Calu3 (cell line): ENCODE results near the gene MAP7D3. TPM values are rescaled to one million over a fixed set of nuclear protein-coding genes. Genes with fewer than 3 reads are reported as not detected.

ENCODE experiments used
- BruUV-seq: library from RNA; stranded (reverse); fragments of 400-500 nt; replicated peaks from 2 replicates; lab custom pipeline; 2021; lab: Mats Ljungman, UMichigan
- CTCF ChIA-PET: fragments of 300-600 bp; sonication (Branson Sonifier 250); formaldehyde crosslinking; loops from one replicate; lab custom pipeline; 2022; ENCODE audit warnings: antibody characterized with exemption; lab: Charles Lee
- DNase-seq: peaks from one replicate; pipeline ENCODE4 v3.0.0; 2022
- H3K27ac Mint-ChIP-seq: one replicate; pipeline ENCODE4 v1.8.0; 2022; ENCODE audit warnings: mixed read lengths; ENCODE audit not compliant: unreplicated experiment
- H3K27me3 Mint-ChIP-seq: one replicate; pipeline ENCODE4 v1.8.0; 2022; ENCODE audit warnings: mixed read lengths; ENCODE audit not compliant: unreplicated experiment
- H3K36me3 Mint-ChIP-seq: one replicate; pipeline ENCODE4 v1.8.0; 2022; ENCODE audit warnings: mild to moderate bottlenecking, moderate library complexity, mixed read lengths; ENCODE audit not compliant: insufficient read depth, unreplicated experiment
- H3K4me1 Mint-ChIP-seq: one replicate; pipeline ENCODE4 v1.8.0; 2022; ENCODE audit warnings: mild to moderate bottlenecking, low read depth, mixed read lengths; ENCODE audit not compliant: unreplicated experiment
- H3K4me3 Mint-ChIP-seq: one replicate; pipeline ENCODE4 v1.8.0; 2022; ENCODE audit warnings: mild to moderate bottlenecking, low read depth, moderate library complexity, mixed read lengths; ENCODE audit not compliant: unreplicated experiment
- H3K9me3 Mint-ChIP-seq: one replicate; pipeline ENCODE4 v1.8.0; 2022; ENCODE audit warnings: low read depth, mixed read lengths; ENCODE audit not compliant: unreplicated experiment
- intact Hi-C: fragments of 100-400 bp; cut with micrococcal nuclease; formaldehyde crosslinking; loops from one replicate; pipeline ENCODE4 v1.10.0; 2022; ENCODE audit not compliant: unreplicated experiment
- total RNA-seq: library from RNA; stranded (reverse); gene quantifications from 2 replicates; pipeline ENCODE4 v1.2.3, GENCODE V29; 2022
- TF ChIP-seq, protein P1 (sequence below): fragments of 200-600 bp; IDR thresholded peaks from one replicate; pipeline ENCODE4 v1.8.0; 2022; ENCODE audit warnings: antibody characterized with exemption; ENCODE audit not compliant: unreplicated experiment

MAP7D3 gene
- total RNA-seq, 1 experiment from 2014 or later = 8.0 TPM

GRCh38 chrX:136259543-136259942 lies 8.3 kb upstream of the MAP7D3 start:
- intact Hi-C loops = loop anchor here (10.0 kb wide), 1 partner anchor 315 kb away; no protein-coding TSS in a partner anchor
- CTCF ChIA-PET = interaction anchor here (0.6 kb wide), 1 partner anchor 10 kb away, joined by 4 read pairs; no protein-coding TSS in a partner anchor
- H3K4me3 Mint-ChIP-seq = no peak overlapping the region

DNA sequence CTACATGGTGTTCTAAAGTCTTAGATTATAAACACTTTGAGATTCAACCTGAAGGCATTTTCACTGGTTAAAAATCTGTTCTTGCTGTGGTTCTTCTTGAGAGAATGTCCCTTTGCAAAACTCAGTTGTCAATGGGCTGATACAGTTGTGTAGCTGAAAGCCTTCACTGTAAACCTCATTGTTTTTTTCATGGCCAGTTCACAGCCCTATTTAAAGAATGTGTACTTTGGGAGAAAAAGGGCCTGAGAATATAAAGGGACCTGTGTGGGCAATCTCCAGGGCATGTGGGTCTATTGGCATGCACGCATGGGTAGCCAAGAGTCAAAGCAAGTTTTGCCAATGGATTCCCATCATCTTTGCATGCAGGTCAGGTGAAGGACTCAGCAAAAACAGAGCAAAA lies 7.8 kb upstream of the MAP7D3 start:
- CTCF ChIA-PET = no interaction called here
- DNase-seq = no peak
- BruUV-seq = no TSS peak
- no peaks in the 10 kb centered on the region for H3K36me3 Mint-ChIP-seq
- H3K27me3 Mint-ChIP-seq = no peaks in the 10 kb centered on the region
- no peak overlapping the region for H3K4me3 Mint-ChIP-seq
- no peaks in the 10 kb centered on the region for H3K4me1 Mint-ChIP-seq
- intact Hi-C loops = loop anchor here (10.0 kb wide), 1 partner anchor 316 kb away; no protein-coding TSS in a partner anchor
- TF ChIP-seq, protein P1, sequence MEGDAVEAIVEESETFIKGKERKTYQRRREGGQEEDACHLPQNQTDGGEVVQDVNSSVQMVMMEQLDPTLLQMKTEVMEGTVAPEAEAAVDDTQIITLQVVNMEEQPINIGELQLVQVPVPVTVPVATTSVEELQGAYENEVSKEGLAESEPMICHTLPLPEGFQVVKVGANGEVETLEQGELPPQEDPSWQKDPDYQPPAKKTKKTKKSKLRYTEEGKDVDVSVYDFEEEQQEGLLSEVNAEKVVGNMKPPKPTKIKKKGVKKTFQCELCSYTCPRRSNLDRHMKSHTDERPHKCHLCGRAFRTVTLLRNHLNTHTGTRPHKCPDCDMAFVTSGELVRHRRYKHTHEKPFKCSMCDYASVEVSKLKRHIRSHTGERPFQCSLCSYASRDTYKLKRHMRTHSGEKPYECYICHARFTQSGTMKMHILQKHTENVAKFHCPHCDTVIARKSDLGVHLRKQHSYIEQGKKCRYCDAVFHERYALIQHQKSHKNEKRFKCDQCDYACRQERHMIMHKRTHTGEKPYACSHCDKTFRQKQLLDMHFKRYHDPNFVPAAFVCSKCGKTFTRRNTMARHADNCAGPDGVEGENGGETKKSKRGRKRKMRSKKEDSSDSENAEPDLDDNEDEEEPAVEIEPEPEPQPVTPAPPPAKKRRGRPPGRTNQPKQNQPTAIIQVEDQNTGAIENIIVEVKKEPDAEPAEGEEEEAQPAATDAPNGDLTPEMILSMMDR = no peak
- H3K27ac Mint-ChIP-seq = no peak overlapping the region
- H3K9me3 Mint-ChIP-seq = no peaks in the 10 kb centered on the region

More at GRCh38 chrX:136259543-136259942, 8.3 kb upstream of the MAP7D3 start:
- H3K4me1 Mint-ChIP-seq = no peaks in the 10 kb centered on the region
- no peak overlapping the region for H3K27ac Mint-ChIP-seq
- DNase-seq = no peak
- no peaks in the 10 kb centered on the region for H3K9me3 Mint-ChIP-seq
- TF ChIP-seq, protein P1 = no peak
- H3K36me3 Mint-ChIP-seq = no peaks in the 10 kb centered on the region
- BruUV-seq = no TSS peak
- no peaks in the 10 kb centered on the region for H3K27me3 Mint-ChIP-seq

- no peak overlapping the region for H3K27ac Mint-ChIP-seq
- CTCF ChIA-PET = interaction anchor here (1.0 kb wide), 1 partner anchor 12 kb away, joined by 3 read pairs; no protein-coding TSS in a partner anchor
- intact Hi-C loops = loop anchor here (10.0 kb wide), 1 partner anchor 319 kb away; no protein-coding TSS in a partner anchor
- H3K4me3 Mint-ChIP-seq = no peak overlapping the region
- H3K4me1 Mint-ChIP-seq = no peaks in the 10 kb centered on the region
- H3K9me3 Mint-ChIP-seq = no peaks in the 10 kb centered on the region
- no peak for DNase-seq
- no peaks in the 10 kb centered on the region for H3K27me3 Mint-ChIP-seq
- no TSS peak for BruUV-seq
- peaks cover 7% of the 10 kb centered on the region for H3K36me3 Mint-ChIP-seq
- TF ChIP-seq, protein P1 = no peak
These were observed 4.8 kb upstream of the MAP7D3 start for GRCh38 chrX:136256026-136256425.

DNA sequence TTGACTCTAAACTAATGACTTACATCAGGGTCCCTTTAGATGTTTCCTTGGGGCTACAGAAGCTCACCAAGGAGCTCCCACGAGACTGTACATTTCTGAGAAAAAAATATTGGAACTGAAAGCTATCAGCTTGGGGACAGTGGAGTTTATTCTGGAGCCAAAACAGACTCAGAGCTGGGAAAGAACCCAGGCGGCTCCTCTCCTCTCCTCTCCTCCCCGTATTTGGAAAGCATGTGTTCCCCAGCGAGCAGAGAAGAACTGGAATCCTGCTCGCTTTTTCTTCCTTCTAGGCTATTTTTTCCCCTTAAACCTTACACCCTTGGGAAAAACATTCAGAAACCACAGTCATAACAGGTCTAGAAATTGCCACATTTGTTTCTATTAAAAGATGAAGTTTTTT lies 4.3 kb upstream of the MAP7D3 start:
- TF ChIP-seq, protein P1 = no peak
- H3K4me1 Mint-ChIP-seq = no peaks in the 10 kb centered on the region
- CTCF ChIA-PET = interaction anchor here (1.0 kb wide), 1 partner anchor 13 kb away, joined by 3 read pairs; no protein-coding TSS in a partner anchor
- DNase-seq = no peak
- no peaks in the 10 kb centered on the region for H3K27me3 Mint-ChIP-seq
- H3K36me3 Mint-ChIP-seq = peaks cover 8% of the 10 kb centered on the region
- no TSS peak for BruUV-seq
- no peaks in the 10 kb centered on the region for H3K9me3 Mint-ChIP-seq
- intact Hi-C loops = loop anchor here (10.0 kb wide), 1 partner anchor 319 kb away; no protein-coding TSS in a partner anchor
- no peak overlapping the region for H3K27ac Mint-ChIP-seq
- H3K4me3 Mint-ChIP-seq = no peak overlapping the region
